Naive thymus-derived CD4-positive, alpha-beta T cell (primary cell): Measurements from ENCODE around the gene WWP2. TPM values are rescaled to one million over a fixed set of nuclear protein-coding genes. Genes with fewer than 3 reads are reported as not detected.
"Not testable (repeated sequence)": the region's sequence is repeated elsewhere in the genome, so short reads cannot be mapped to it uniquely, and the experiment has no call there.

Experiments
- ATAC-seq: fragments of 150-1000 bp; cut with Tn5 transposase; 2 replicates; pipeline ENCODE4 v1.10.0; 2021; ENCODE audit warnings: mild to moderate bottlenecking, moderate library complexity
- CTCF ChIA-PET: fragments of 350-600 bp; sonication (Branson Sonifier 250); formaldehyde crosslinking; loops from one replicate; lab custom pipeline; 2021; ENCODE audit warnings: antibody characterized with exemption; lab: Charles Lee
- POLR2A ChIA-PET: fragments of 350-600 bp; sonication (Branson Sonifier 250); formaldehyde crosslinking; loops from one replicate; lab custom pipeline; 2021; ENCODE audit warnings: antibody characterized with exemption, inconsistent platforms; lab: Charles Lee
- DNase-seq, 9 donors: peaks; one replicate each; pipeline versions ENCODE4 v3.0.0 to v3.0.0-alpha.2; 2020 to 2022; ENCODE audit warnings: mixed read lengths in 1 of 9
- H3K27ac ChIP-seq: one replicate; pipeline ENCODE4 v1.7.0; 2013; ENCODE audit warnings: mild to moderate bottlenecking, low read depth, low read length, moderate library complexity
- H3K27me3 ChIP-seq, 2 donors: one replicate each; pipeline ENCODE4 v1.7.0; 2013; ENCODE audit warnings: low read length in 2 of 2, mild to moderate bottlenecking in 2 of 2, moderate library complexity in 2 of 2; ENCODE audit not compliant: control insufficient read depth in 2 of 2, insufficient read depth in 2 of 2
- H3K36me3 ChIP-seq, 3 experiments: 1 replicate in 2 of 3; 2 replicates in 1 of 3; pipeline ENCODE4 v1.7.0; 2013; ENCODE audit warnings: low read length in 3 of 3, mild to moderate bottlenecking in 3 of 3, moderate library complexity in 1 of 3; ENCODE audit not compliant: insufficient read depth in 3 of 3, control insufficient read depth in 2 of 3
- H3K4me1 ChIP-seq, 2 donors: one replicate each; pipeline ENCODE4 v1.7.0; 2013; ENCODE audit warnings: low read length in 2 of 2, mild to moderate bottlenecking in 2 of 2, moderate library complexity in 1 of 2; ENCODE audit not compliant: control insufficient read depth in 2 of 2, insufficient read depth in 2 of 2
- H3K4me3 ChIP-seq: 2 replicates; pipeline ENCODE4 v1.7.0; 2013; ENCODE audit warnings: mild to moderate bottlenecking, low read length
- H3K9me3 ChIP-seq, 3 experiments: 1 replicate in 2 of 3; 2 replicates in 1 of 3; pipeline ENCODE4 v1.7.0; 2013; ENCODE audit warnings: low read length in 3 of 3; ENCODE audit not compliant: control insufficient read depth in 2 of 3
- H3K27ac Mint-ChIP-seq, 9 donors: one replicate each; pipeline ENCODE4 v1.8.0; 2020 to 2022; ENCODE audit warnings: mixed read lengths in 9 of 9, mild to moderate bottlenecking in 8 of 9, moderate library complexity in 5 of 9, inconsistent platforms in 2 of 9
- H3K27me3 Mint-ChIP-seq, 5 donors: one replicate each; pipeline ENCODE4 v1.8.0; 2021 to 2022; ENCODE audit warnings: mixed read lengths in 5 of 5, mild to moderate bottlenecking in 1 of 5
- H3K36me3 Mint-ChIP-seq, 5 donors: one replicate each; pipeline ENCODE4 v1.8.0; 2020 to 2022; ENCODE audit warnings: mixed read lengths in 5 of 5, mild to moderate bottlenecking in 3 of 5, inconsistent platforms in 1 of 5
- H3K4me1 Mint-ChIP-seq, 7 donors: one replicate each; pipeline ENCODE4 v1.8.0; 2020 to 2022; ENCODE audit warnings: mixed read lengths in 7 of 7, mild to moderate bottlenecking in 3 of 7, inconsistent platforms in 1 of 7
- H3K4me3 Mint-ChIP-seq, 10 donors: one replicate each; pipeline ENCODE4 v1.8.0; 2020 to 2022; ENCODE audit warnings: mild to moderate bottlenecking in 10 of 10, mixed read lengths in 10 of 10, moderate library complexity in 6 of 10, inconsistent platforms in 2 of 10
- H3K9me3 Mint-ChIP-seq, 11 donors: one replicate each; pipeline ENCODE4 v1.8.0; 2020 to 2022; ENCODE audit warnings: mixed read lengths in 11 of 11, mild to moderate bottlenecking in 4 of 11, inconsistent platforms in 1 of 11, moderate library complexity in 1 of 11
- intact Hi-C, 2 donors: fragments of 100-400 bp; cut with micrococcal nuclease; formaldehyde crosslinking; loops; one replicate each; pipeline ENCODE4 v1.15.1; 2023
- polyA plus RNA-seq, 2 donors: library from polyadenylated mRNA; unstranded; fragments of 300-500 nt; fragmentation: Illumina TruSeq; gene quantifications; one replicate each; pipeline ENCODE4 v1.2.3, GENCODE V29; 2021
- total RNA-seq, 6 experiments: library from RNA in 5 of 6; stranded (reverse) in 5 of 6; gene quantifications; 1 replicate in 5 of 6; 2 replicates in 1 of 6; pipeline ENCODE4 v1.2.3 and lab custom pipeline; 2021 to 2026

WWP2 gene
- total and polyA plus RNA-seq, 7 experiments from 2014 or later, result 29.2 to 81.3 (median 64.7) TPM

DNA sequence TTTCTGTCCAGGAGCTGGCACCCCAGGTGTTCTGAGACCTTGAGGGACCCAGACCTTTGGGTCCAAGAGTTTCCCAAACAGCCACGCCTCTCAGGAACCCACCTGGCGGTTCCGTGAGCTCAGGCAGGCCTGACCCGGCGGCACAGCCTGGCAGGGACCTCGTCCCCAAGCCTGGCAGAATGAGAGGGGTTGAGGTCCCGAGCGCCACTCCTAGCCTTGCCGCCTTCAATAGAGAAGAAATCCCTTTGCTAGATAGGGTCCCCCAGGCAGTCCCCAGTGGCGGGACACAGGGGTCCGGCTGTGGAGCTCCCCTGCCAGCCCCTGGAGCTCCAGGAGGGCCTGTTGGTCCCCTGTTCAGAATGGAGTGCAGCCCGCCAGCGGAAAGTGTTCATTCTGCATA, 178.5 kb downstream of the WWP2 start:
- DNase-seq (no peak), ATAC-seq (no peak)
- no peak overlapping the region for H3K27ac ChIP-seq
- no peaks in the 10 kb centered on the region for H3K9me3 ChIP-seq
- Mint-ChIP-seq H3K4me1 (no peaks in the 10 kb centered on the region), H3K4me3 (no peak overlapping the region), H3K27me3 (no peaks in the 10 kb centered on the region), H3K36me3 (peaks cover 2 to 36% (median 9%) of the 10 kb centered on the region in 5 donors), H3K27ac (no peak overlapping the region), H3K9me3 (no peaks in the 10 kb centered on the region)
- peaks cover 0 to 66% (median 9%) of the 10 kb centered on the region in 3 experiments for H3K36me3 ChIP-seq
- ChIA-PET POLR2A (no interaction called here), CTCF (interaction anchor here (1.2 kb wide), 1 partner anchor 10 kb away, joined by 3 read pairs; no protein-coding TSS in a partner anchor)
- no peak overlapping the region for H3K4me3 ChIP-seq
- intact Hi-C loops, result no loop called here
- H3K4me1 ChIP-seq, result no peaks in the 10 kb centered on the region
- H3K27me3 ChIP-seq, result no peaks in the 10 kb centered on the region

GRCh38 chr16:69941251-69942098, 179.3 kb downstream of the WWP2 start:
- POLR2A ChIA-PET, result no interaction called here
- H3K9me3 ChIP-seq, result no peaks in the 10 kb centered on the region
- DNase-seq (no peak), ATAC-seq (no peak)
- Mint-ChIP-seq H3K27ac (peak overlapping the region in 1 of 9 donors; percentile 47), H3K4me3 (no peak overlapping the region), H3K27me3 (no peaks in the 10 kb centered on the region), H3K4me1 (no peaks in the 10 kb centered on the region), H3K9me3 (no peaks in the 10 kb centered on the region), H3K36me3 (peaks cover 0 to 29% (median 9%) of the 10 kb centered on the region in 5 donors)
- no peaks in the 10 kb centered on the region for H3K4me1 ChIP-seq
- no peak overlapping the region for H3K27ac ChIP-seq
- CTCF ChIA-PET, result interaction anchor here (1.2 kb wide), 1 partner anchor 11 kb away, joined by 3 read pairs; no protein-coding TSS in a partner anchor
- H3K27me3 ChIP-seq, result no peaks in the 10 kb centered on the region
- H3K36me3 ChIP-seq, result peaks cover 0 to 58% (median 4%) of the 10 kb centered on the region in 3 experiments
- no peak overlapping the region for H3K4me3 ChIP-seq
- intact Hi-C loops, result no loop called here

- DNase-seq (no peak), ATAC-seq (no peak)
- Histone ChIP-seq H3K27ac (no peak overlapping the region), H3K4me1 (no peaks in the 10 kb centered on the region), H3K4me3 (no peak overlapping the region), H3K36me3 (peaks cover 0 to 52% (median 4%) of the 10 kb centered on the region in 3 experiments), H3K27me3 (no peaks in the 10 kb centered on the region), H3K9me3 (no peaks in the 10 kb centered on the region)
- peaks cover 0 to 23% (median 9%) of the 10 kb centered on the region in 5 donors for H3K36me3 Mint-ChIP-seq
- no peak overlapping the region for H3K4me3 Mint-ChIP-seq
- POLR2A ChIA-PET, result no interaction called here
- intact Hi-C loops, result no loop called here
- H3K27ac Mint-ChIP-seq, result no peak overlapping the region
- H3K9me3 Mint-ChIP-seq, result no peaks in the 10 kb centered on the region
- CTCF ChIA-PET, result no interaction called here
- H3K4me1 Mint-ChIP-seq, result no peaks in the 10 kb centered on the region
- no peaks in the 10 kb centered on the region for H3K27me3 Mint-ChIP-seq
These were observed 180.0 kb downstream of the WWP2 start for GRCh38 chr16:69942099-69942491.

DNA sequence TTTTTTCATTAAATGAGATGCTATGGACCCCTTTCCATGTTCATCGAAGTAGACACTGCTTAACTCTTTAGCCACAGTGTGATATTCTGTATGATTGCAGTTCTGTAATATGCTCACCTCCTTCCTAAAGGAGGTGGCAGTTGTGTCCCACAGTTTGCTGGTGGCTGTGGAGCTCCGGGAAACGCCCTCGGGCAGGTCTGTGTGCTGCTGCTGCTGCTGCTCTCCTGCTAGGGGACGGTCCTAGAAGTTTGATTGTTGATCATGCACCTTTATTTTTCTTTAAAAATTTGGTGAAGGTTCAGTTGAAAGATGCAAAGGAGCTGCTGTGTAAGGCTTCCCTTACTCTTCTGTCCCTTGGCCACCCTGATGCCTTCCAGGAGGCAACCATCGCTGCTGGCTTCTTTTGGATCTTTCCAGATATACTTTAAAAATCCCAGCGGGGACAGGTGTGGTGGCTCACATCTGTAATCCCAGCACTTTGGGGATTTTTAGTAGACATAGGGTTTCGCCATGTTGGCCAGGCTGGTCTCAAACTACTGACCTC, 180.6 kb downstream of the WWP2 start:
- H3K4me3 Mint-ChIP-seq, result no peak overlapping the region
- H3K27me3 Mint-ChIP-seq, result no peaks in the 10 kb centered on the region
- Histone ChIP-seq H3K36me3 (peaks cover 0 to 46% (median 4%) of the 10 kb centered on the region in 3 experiments), H3K27ac (no peak overlapping the region), H3K4me3 (no peak overlapping the region), H3K9me3 (no peaks in the 10 kb centered on the region), H3K4me1 (no peaks in the 10 kb centered on the region), H3K27me3 (no peaks in the 10 kb centered on the region)
- no peaks in the 10 kb centered on the region for H3K9me3 Mint-ChIP-seq
- ChIA-PET CTCF (no interaction called here), POLR2A (no interaction called here)
- ATAC-seq (no peak), DNase-seq (no peak)
- H3K4me1 Mint-ChIP-seq, result no peaks in the 10 kb centered on the region
- no peak overlapping the region for H3K27ac Mint-ChIP-seq
- intact Hi-C loops, result no loop called here
- peaks cover 0 to 17% (median 4%) of the 10 kb centered on the region in 5 donors for H3K36me3 Mint-ChIP-seq

DNA sequence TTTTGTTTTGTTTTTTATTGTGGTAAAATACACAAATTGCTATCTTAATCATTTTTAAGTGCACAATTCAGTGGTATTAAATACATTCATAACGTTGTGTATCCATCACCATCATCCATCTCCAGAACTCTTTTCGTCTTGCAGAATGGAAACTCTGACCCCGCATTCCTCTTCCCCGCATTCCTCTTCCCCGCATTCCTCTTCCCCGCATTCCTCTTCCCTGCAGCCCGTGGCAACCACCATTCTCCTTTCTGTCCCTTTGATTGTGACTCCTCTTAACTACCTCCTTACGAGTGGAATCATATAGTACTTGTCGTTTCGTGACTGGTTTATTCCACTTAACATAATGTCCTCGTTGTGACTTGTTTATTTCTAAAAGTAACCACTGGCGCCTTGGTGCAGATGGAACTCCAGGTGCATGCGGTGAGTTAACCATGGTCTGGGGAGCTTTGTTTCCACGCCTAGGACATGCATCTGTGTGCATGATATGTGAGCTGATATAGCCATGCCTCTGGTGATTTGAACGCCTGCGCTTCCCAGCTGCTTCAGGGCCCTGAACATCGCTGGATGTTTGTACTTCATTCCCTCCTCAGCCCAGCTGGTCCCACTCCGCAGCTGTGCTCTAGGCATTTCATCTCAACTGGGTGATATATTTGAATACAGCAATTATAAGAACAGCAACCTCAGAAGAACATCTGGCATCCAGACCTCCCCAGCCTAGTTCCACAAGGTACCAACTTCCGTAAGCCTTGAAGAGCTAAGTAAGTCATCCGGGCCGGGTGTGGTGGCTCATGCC, 181.3 kb downstream of the WWP2 start:
- H3K27me3 ChIP-seq, H3K27me3 Mint-ChIP-seq, DNase-seq, H3K4me3 ChIP-seq, H3K4me1 ChIP-seq, ATAC-seq, POLR2A ChIA-PET, H3K4me1 Mint-ChIP-seq, CTCF ChIA-PET, H3K9me3 ChIP-seq, H3K9me3 Mint-ChIP-seq, intact Hi-C loops, H3K27ac Mint-ChIP-seq, H3K4me3 Mint-ChIP-seq, H3K27ac ChIP-seq: not testable (repeated sequence)
- H3K36me3 Mint-ChIP-seq, result peaks cover 0 to 13% (median 4%) of the 10 kb centered on the region in 5 donors
- H3K36me3 ChIP-seq, result peaks cover 0 to 39% (median 4%) of the 10 kb centered on the region in 3 experiments

- POLR2A ChIA-PET, H3K4me1 ChIP-seq, DNase-seq, CTCF ChIA-PET, H3K4me3 Mint-ChIP-seq, H3K9me3 Mint-ChIP-seq, H3K4me1 Mint-ChIP-seq, H3K27me3 Mint-ChIP-seq, H3K27ac Mint-ChIP-seq, H3K36me3 Mint-ChIP-seq, intact Hi-C loops, H3K36me3 ChIP-seq, H3K27me3 ChIP-seq, ATAC-seq, H3K9me3 ChIP-seq, H3K27ac ChIP-seq, H3K4me3 ChIP-seq: not testable (repeated sequence)
These were observed 188.3 kb downstream of the WWP2 start for GRCh38 chr16:69950411-69950810.
